Endothelial cell of hepatic sinusoid (primary cell): ENCODE data around the gene TFF2.

ENCODE experiments used
- in situ Hi-C: cut with HindIII; loops from 2 replicates; pipeline ENCODE4 v1.10.0; 2017; ENCODE audit warnings: low sequenced_read_pairs

Gene TFF2

GRCh38 chr21:42306366-42307035 lies 44.3 kb downstream of the TFF2 start:
- in situ Hi-C loops = no loop called here

GRCh38 chr21:42305707-42306147 lies 45.1 kb downstream of the TFF2 start:
- in situ Hi-C loops = no loop called here

DNA sequence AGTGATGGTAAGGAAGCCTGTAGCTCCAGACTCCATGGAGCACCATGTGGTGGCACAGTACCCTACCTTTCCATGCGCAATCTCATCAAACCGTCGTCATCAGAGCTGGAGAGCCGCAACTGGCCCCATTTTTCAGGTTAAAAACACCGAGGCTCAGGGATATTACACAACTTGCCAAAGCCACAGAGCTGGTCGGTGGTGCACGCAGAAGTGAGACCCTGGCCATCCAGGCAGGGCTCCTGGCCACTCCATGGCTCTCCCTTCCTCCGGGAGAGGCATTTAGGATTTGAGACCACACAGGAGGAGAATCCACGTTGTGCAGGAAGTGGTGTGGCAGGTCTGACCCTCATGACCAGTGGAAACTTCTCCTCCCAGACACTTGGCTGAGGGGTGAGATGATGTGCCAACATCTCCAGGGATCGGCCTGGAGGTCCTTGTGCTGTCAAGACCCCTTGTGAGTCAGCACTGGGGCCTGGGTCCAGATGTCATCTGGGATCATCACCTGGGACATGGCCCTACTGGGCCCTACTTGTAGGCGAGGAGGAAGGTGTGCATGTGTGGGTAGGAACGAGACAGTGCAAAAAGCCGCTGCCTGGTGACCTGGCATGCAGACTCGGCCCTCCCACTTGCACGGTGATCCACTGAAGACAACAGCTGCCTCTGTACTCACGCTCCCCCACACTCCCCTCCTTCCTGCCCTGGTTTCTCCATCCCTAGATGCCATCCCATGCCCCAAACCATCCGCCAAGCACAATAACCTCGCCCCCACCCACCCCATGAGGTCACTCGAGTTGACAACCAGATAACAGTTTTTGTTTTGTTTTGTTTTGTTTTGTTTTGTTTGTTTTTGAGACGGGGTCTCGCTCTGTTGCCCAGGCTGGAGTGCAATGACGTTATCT lies 46.0 kb downstream of the TFF2 start:
- in situ Hi-C loops = no loop called here

GRCh38 chr21:42303443-42303842 lies 47.4 kb downstream of the TFF2 start:
- in situ Hi-C loops = no loop called here

DNA sequence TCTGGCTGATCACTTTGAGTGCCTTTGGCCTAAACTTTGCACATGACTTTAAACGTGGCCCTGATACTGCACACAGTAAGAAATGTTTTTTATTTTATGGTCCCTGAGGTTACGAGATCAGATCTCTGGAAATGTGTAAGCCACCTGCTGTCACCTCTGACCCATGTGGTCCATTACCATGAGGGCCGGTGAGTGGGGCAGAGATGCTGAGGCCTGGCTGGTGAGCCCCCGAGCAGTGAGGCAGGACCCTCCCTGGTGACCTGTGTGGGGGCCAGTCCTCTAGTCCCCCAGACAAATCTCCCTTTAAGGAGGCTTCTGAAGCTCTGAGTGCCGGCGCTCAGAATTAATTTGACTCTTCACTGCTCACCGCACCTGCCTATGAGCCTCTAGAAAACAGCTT lies 48.0 kb downstream of the TFF2 start:
- in situ Hi-C loops = no loop called here

- in situ Hi-C loops = no loop called here
Observed at GRCh38 chr21:42302076-42302650, 48.6 kb downstream of the TFF2 start.

- in situ Hi-C loops = no loop called here
Observed at GRCh38 chr21:42301371-42302075, 49.3 kb downstream of the TFF2 start.

DNA sequence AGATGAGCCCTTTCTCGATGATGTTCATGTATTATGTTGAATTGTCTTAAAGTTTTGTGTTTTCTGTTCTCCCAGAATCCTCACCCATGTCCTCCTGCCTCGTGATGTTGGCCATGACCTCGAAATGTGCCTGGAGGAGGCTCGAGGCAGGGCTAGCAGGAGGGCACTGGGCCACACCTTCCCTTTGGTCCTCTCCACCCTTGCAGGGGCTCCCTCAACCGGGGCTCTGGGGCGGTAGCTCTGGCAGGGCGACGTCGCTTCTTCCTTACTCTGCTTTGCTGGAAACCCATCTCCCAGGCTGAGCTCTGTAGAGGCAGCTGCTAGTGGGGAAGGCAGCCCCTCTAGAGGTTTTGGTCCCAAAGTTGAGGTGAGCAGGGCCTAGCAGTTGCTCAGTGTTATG lies 49.8 kb downstream of the TFF2 start:
- in situ Hi-C loops = no loop called here

DNA sequence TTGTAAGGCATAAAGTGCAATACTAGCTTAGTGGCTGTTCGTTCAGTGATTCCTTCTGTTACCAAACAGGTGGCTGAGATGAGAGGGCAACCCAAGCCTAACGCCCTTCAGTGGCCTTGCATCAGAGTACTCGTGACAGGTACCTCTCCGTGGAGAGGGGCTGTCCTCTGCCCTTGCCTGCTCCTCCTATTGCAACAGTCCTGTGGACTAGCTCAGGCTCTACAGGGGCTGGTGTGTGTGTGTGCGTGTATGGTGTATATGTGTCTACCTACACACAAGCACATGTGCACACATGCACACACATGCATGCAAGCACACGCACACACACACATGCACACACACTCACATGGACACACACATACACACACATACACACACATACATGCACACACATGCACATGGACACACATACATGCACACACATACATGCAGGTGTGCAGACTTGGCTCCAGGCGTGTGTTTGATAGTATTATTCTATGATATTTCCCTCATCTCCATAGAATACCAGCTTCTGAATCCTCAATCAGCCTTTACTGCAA lies 50.7 kb downstream of the TFF2 start:
- in situ Hi-C loops = no loop called here

- in situ Hi-C loops = no loop called here
Observed at GRCh38 chr21:42299324-42300044, 51.3 kb downstream of the TFF2 start.

GRCh38 chr21:42298657-42299056 lies 52.1 kb downstream of the TFF2 start:
- in situ Hi-C loops = no loop called here

GRCh38 chr21:42298237-42298636 lies 52.6 kb downstream of the TFF2 start:
- in situ Hi-C loops = no loop called here

GRCh38 chr21:42297377-42297776 lies 53.4 kb downstream of the TFF2 start:
- in situ Hi-C loops = no loop called here

DNA sequence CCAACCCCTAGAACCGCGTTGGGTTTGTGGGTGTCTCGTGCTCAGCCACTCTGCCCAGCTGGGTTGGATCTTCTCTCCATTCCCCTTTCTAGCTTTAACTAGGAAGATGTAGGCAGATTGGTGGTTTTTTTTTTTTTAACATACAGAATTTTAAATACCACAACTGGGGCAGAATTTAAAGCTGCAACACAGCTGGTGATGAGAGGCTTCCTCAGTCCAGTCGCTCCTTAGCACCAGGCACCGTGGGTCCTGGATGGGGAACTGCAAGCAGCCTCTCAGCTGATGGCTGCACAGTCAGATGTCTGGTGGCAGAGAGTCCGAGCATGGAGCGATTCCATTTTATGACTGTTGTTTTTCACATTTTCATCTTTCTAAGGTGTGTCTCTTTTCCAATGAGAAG lies 54.3 kb downstream of the TFF2 start:
- in situ Hi-C loops = no loop called here
